ENCODE measurements around the gene OLFM1.

GRCh38 chr9:135039266-135039870 is 48.1 kb upstream of the OLFM1 start:
- TF ChIP-seq, protein P1, sequence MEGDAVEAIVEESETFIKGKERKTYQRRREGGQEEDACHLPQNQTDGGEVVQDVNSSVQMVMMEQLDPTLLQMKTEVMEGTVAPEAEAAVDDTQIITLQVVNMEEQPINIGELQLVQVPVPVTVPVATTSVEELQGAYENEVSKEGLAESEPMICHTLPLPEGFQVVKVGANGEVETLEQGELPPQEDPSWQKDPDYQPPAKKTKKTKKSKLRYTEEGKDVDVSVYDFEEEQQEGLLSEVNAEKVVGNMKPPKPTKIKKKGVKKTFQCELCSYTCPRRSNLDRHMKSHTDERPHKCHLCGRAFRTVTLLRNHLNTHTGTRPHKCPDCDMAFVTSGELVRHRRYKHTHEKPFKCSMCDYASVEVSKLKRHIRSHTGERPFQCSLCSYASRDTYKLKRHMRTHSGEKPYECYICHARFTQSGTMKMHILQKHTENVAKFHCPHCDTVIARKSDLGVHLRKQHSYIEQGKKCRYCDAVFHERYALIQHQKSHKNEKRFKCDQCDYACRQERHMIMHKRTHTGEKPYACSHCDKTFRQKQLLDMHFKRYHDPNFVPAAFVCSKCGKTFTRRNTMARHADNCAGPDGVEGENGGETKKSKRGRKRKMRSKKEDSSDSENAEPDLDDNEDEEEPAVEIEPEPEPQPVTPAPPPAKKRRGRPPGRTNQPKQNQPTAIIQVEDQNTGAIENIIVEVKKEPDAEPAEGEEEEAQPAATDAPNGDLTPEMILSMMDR (IDR thresholded peaks at IDR 0.05; ENCODE audit: borderline replicate concordance, extremely low read depth, low read length, poor library complexity, severe bottlenecking) = no peak
- no peak for TF ChIP-seq EZH2 (IDR thresholded peaks at IDR 0.05; ENCODE audit: borderline replicate concordance, low read depth, low read length, severe bottlenecking)

Measured in DND-41 (cell line).